ENCODE measurements around the gene PRKCB. TPM values are rescaled to one million over a fixed set of nuclear protein-coding genes. Genes with fewer than 3 reads are reported as not detected.

The PRKCB gene
- total and polyA plus RNA-seq, 2 of the 8 experiments (the other 6 are each of a cell fraction or from before 2014, with no cell fraction given), result 7.1 to 12.1 TPM

GRCh38 chr16:23975293-23975692 is 139.5 kb downstream of the PRKCB start (continued):
- no peak for TF ChIP-seq CHD7 (IDR thresholded peaks at IDR 0.05; ENCODE audit: insufficient replicate concordance, low read length)
- TF ChIP-seq MAFK (IDR thresholded peaks at IDR 0.05; ENCODE audit: low read depth, low read length), result no peak
- TF ChIP-seq POU5F1 (IDR thresholded peaks at IDR 0.05; ENCODE audit: low read depth, low read length), result no peak
- TF ChIP-seq BCL11A (IDR thresholded peaks at IDR 0.05; ENCODE audit: low read depth in 2 of 2, low read length in 2 of 2), result no peak
- TF ChIP-seq JUND (IDR thresholded peaks at IDR 0.05; ENCODE audit: low read length), result no peak
- no peak for TF ChIP-seq SAP30 (IDR thresholded peaks at IDR 0.05; ENCODE audit: insufficient read depth, insufficient replicate concordance, low read length)
- no peak for TF ChIP-seq RFX5 (IDR thresholded peaks at IDR 0.05; ENCODE audit: borderline replicate concordance, low read depth, low read length)
- TF ChIP-seq TCF12 (IDR thresholded peaks at IDR 0.05; ENCODE audit: low read depth, low read length), result no peak
- no peak for TF ChIP-seq EP300 (IDR thresholded peaks at IDR 0.05; ENCODE audit: borderline replicate concordance in 1 of 2, low read depth in 2 of 2, low read length in 2 of 2)
- TF ChIP-seq JUN (IDR thresholded peaks at IDR 0.05; ENCODE audit: low read depth, low read length), result no peak
